Fibroblast of mammary gland (primary cell): ENCODE results near the gene CFAP77.
A peak's percentile ranks its signal among the peaks of the same experiment; 100 is the strongest.

Experiments
- DNase-seq: peaks from one replicate; pipeline ENCODE4 v3.0.0-alpha.2; 2010; ENCODE audit warnings: low read depth
- H3K4me3 ChIP-seq: 2 replicates; pipeline ENCODE4 v1.5.1; 2011; ENCODE audit warnings: low read depth, mild to moderate bottlenecking, low read length, moderate library complexity; ENCODE audit not compliant: control insufficient read depth
- CTCF ChIP-seq: conservative IDR thresholded peaks from 2 replicates; pipeline ENCODE4 v1.5.1; 2011; ENCODE audit warnings: low read depth, low read length, inconsistent platforms; ENCODE audit not compliant: control insufficient read depth, insufficient read depth

CFAP77 gene

DNA sequence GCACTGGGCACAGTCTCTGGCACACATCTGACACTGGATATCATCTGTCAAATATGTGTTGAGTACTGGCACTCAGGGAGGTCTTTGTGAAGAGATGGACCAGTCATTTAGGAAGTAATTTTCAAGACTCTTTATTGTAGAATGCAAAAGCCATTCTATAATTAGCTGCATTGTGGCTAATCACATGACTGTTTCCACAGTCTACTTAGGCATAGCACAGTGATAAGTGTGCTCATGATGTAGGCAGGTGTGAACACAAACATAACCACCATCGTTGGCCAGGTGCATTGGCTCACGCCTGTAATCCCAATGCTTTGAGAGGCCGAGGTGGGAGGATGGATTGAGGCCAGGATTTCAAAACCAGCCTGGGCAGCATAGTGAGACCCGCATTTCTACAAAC, 62.2 kb downstream of the CFAP77 start:
- TF ChIP-seq CTCF: no peak
- no peak overlapping the region for H3K4me3 ChIP-seq

DNA sequence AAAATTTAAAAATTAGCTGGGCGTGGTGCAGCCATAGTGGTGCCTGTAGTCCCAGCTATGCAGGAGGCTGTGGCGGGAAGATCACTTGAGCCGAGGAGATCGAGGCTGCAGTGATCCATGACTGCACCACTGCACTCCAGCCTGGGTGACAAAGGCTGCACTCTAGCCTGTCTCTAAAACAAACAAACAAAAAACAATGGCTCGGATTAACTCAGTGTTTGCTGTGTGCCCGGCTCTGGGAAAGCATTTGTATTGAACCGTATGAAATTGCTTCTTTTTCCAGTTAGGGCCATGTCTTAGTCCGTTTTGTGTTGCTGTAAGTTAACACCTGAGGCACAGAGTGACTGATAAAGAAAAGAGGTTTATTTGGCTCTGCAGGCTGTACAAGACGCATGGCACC, 62.6 kb downstream of the CFAP77 start:
- TF ChIP-seq CTCF: no peak

More for the DNA sequence above, 62.2 kb downstream of the CFAP77 start:
- DNase-seq: no peak

GRCh38 chr9:132474253-132474652, 64.2 kb downstream of the CFAP77 start:
- no peak for TF ChIP-seq CTCF
- H3K4me3 ChIP-seq: no peak overlapping the region
- peak; percentile 17 for DNase-seq

More for the DNA sequence above, 62.6 kb downstream of the CFAP77 start:
- H3K4me3 ChIP-seq: no peak overlapping the region
- no peak for DNase-seq

- no peak for DNase-seq
- TF ChIP-seq CTCF: no peak
Observed at GRCh38 chr9:132478353-132479050, 68.5 kb downstream of the CFAP77 start.

DNA sequence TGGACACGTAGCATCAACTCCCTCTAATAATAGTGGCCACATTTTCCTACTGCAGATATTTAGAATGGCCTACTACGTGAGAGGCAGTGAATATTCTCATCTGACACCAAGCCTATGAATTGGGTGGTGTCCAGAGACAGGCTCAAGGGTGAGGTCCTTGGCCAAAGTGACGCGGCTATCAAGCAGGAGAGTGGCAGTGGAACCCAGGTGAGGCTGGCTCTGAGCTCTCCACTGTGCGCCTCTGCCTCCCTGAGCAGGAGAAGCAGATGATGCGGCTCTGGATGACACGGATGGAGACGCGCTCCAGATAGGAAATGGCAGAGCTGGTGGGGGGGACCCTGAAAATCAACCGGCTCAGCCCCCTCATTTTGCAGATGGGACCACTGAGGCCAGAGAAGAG, 69.7 kb downstream of the CFAP77 start:
- DNase-seq: no peak
- H3K4me3 ChIP-seq: no peak overlapping the region
- no peak for TF ChIP-seq CTCF

More at GRCh38 chr9:132478353-132479050, 68.5 kb downstream of the CFAP77 start:
- no peak overlapping the region for H3K4me3 ChIP-seq

GRCh38 chr9:132481053-132481849, 71.2 kb downstream of the CFAP77 start:
- no peak overlapping the region for H3K4me3 ChIP-seq
- no peak for DNase-seq
- TF ChIP-seq CTCF: no peak
